SK-N-MC (cell line): ENCODE measurements around the gene JSRP1.

ENCODE experiments used
- EZH2 ChIP-seq: fragments of 200-600 bp; sonication (generic); IDR thresholded peaks from one replicate; pipeline ENCODE4 v1.6.1; 2017; ENCODE audit warnings: antibody characterized with exemption
- POLR2AphosphoS5 ChIP-seq: IDR thresholded peaks from 2 replicates; pipeline ENCODE4 v1.6.1; 2012; ENCODE audit warnings: mild to moderate bottlenecking, low read depth, low read length, borderline replicate concordance

- TF ChIP-seq EZH2, result no peak
- no peak for TF ChIP-seq POLR2AphosphoS5
Measured at GRCh38 chr19:2223959-2224358, 32.3 kb downstream of the JSRP1 start.
